ENCODE measurements around the gene CEP63. TPM values are rescaled to one million over a fixed set of nuclear protein-coding genes. Genes with fewer than 3 reads are reported as not detected.

Gene CEP63
- total RNA-seq, 1 donor from 2014 or later = 26.3 TPM

DNA sequence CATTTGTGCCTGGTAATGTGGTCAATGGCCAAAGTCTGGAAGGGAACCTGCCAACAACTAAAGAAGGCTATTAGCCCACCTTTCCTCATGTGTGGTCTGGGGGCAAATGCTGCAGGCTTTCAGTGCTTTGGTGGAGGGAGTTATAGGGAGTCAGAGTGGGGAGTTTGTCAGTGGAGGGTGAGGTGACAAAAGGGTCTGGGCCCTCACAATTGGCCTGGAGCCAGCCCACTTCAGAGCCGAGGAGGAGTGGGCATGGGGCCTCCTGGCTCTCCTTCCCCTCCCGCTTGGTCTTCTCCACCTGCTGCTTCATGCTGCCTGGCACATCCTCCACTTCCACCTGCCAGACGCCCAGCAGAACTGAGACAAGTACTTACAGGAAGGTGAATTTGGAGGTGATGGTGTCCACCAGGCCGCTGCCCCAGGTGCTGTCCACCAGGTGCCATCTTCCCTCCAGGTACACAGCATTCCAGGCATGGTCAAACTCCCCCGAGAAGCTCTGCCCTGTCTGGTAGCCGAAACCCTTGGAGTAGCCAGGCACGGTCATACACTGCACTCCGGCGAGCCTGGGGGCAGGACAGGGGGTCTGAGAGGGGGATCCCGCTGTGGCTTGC, 124.1 kb downstream of the CEP63 start:
- no peaks in the 10 kb centered on the region for H3K4me1 Mint-ChIP-seq (ENCODE audit: unreplicated experiment)
- TF ChIP-seq, protein P1, sequence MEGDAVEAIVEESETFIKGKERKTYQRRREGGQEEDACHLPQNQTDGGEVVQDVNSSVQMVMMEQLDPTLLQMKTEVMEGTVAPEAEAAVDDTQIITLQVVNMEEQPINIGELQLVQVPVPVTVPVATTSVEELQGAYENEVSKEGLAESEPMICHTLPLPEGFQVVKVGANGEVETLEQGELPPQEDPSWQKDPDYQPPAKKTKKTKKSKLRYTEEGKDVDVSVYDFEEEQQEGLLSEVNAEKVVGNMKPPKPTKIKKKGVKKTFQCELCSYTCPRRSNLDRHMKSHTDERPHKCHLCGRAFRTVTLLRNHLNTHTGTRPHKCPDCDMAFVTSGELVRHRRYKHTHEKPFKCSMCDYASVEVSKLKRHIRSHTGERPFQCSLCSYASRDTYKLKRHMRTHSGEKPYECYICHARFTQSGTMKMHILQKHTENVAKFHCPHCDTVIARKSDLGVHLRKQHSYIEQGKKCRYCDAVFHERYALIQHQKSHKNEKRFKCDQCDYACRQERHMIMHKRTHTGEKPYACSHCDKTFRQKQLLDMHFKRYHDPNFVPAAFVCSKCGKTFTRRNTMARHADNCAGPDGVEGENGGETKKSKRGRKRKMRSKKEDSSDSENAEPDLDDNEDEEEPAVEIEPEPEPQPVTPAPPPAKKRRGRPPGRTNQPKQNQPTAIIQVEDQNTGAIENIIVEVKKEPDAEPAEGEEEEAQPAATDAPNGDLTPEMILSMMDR (IDR thresholded peaks at IDR 0.05) = no peak
- no peak overlapping the region for H3K27ac Mint-ChIP-seq (ENCODE audit: unreplicated experiment)
- no peaks in the 10 kb centered on the region for H3K9me3 Mint-ChIP-seq (ENCODE audit: unreplicated experiment)
- peak; percentile 76 for DNase-seq (ENCODE audit: extremely low spot score, unreplicated experiment)
- no peak overlapping the region for H3K4me3 Mint-ChIP-seq (ENCODE audit: unreplicated experiment)
- peaks cover 23% of the 10 kb centered on the region for H3K27me3 Mint-ChIP-seq (ENCODE audit: unreplicated experiment)
- no peaks in the 10 kb centered on the region for H3K36me3 Mint-ChIP-seq (ENCODE audit: unreplicated experiment)

DNA sequence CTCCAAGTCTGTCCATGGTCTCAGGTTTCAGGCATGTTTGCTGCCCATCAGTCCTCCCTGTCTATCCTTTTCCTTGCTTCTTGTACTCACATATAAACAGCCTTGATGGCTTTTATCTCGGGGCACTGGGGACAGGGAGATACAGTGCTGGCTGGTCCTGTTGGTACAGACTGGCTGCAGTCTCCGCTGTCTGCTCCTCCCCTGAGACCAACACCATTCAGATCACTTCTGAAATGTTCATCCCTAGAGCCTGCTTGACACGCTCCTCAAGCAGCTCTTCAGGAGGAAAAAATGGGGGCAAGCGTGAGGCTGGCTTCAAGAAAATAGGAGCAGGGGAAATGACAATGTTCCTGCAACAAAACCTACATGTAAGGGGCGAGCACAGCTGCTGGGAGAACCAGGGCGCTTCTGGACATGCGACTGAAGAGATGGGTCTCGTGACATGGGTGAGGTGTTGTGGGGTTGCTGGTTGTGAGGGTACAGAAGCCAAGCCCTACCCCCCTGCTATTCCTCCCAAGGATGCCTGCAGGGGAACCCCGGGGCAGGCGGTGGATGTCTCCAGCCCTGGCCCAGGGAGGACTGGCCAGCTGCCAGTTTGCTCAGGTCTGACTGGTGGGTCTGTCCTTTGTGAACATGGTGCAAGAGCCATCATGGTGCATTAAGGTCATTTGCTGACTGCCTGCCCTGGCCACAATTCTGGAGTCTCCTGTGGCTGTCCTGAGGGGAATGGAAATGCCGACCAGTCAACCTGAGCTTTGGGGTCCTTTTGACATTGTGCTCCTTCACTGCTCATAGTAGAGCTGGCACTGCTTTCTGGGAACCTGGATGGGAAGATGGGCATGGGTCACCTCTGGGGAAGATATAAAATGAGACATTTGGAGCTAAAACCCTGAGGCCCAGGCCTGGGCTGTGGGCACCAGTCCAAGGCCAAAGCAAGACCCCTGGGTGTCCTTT, 124.9 kb downstream of the CEP63 start:
- TF ChIP-seq, protein P1 (IDR thresholded peaks at IDR 0.05) = no peak
- Mint-ChIP-seq H3K4me3 (ENCODE audit: unreplicated experiment) (no peak overlapping the region), H3K9me3 (ENCODE audit: unreplicated experiment) (no peaks in the 10 kb centered on the region), H3K27me3 (ENCODE audit: unreplicated experiment) (peaks cover 19% of the 10 kb centered on the region), H3K27ac (ENCODE audit: unreplicated experiment) (no peak overlapping the region), H3K4me1 (ENCODE audit: unreplicated experiment) (no peaks in the 10 kb centered on the region), H3K36me3 (ENCODE audit: unreplicated experiment) (no peaks in the 10 kb centered on the region)
- peak; percentile 70 for DNase-seq (ENCODE audit: extremely low spot score, unreplicated experiment)

GRCh38 chr3:134611516-134611915, 125.7 kb downstream of the CEP63 start:
- DNase-seq (ENCODE audit: extremely low spot score, unreplicated experiment) = peak; percentile 64
- Mint-ChIP-seq H3K4me1 (ENCODE audit: unreplicated experiment) (no peaks in the 10 kb centered on the region), H3K27ac (ENCODE audit: unreplicated experiment) (no peak overlapping the region), H3K36me3 (ENCODE audit: unreplicated experiment) (no peaks in the 10 kb centered on the region), H3K9me3 (ENCODE audit: unreplicated experiment) (no peaks in the 10 kb centered on the region), H3K4me3 (ENCODE audit: unreplicated experiment) (no peak overlapping the region), H3K27me3 (ENCODE audit: unreplicated experiment) (peaks cover 12% of the 10 kb centered on the region)
- TF ChIP-seq, protein P1 (IDR thresholded peaks at IDR 0.05) = no peak

GRCh38 chr3:134613006-134613520, 127.2 kb downstream of the CEP63 start:
- Mint-ChIP-seq H3K9me3 (ENCODE audit: unreplicated experiment) (no peaks in the 10 kb centered on the region), H3K4me3 (ENCODE audit: unreplicated experiment) (no peak overlapping the region), H3K27me3 (ENCODE audit: unreplicated experiment) (peaks cover 11% of the 10 kb centered on the region), H3K36me3 (ENCODE audit: unreplicated experiment) (no peaks in the 10 kb centered on the region), H3K4me1 (ENCODE audit: unreplicated experiment) (no peaks in the 10 kb centered on the region), H3K27ac (ENCODE audit: unreplicated experiment) (no peak overlapping the region)
- TF ChIP-seq, protein P1 (IDR thresholded peaks at IDR 0.05) = no peak
- peak; percentile 68 for DNase-seq (ENCODE audit: extremely low spot score, unreplicated experiment)

GRCh38 chr3:134614955-134615354, 129.1 kb downstream of the CEP63 start:
- no peaks in the 10 kb centered on the region for H3K36me3 Mint-ChIP-seq (ENCODE audit: unreplicated experiment)
- TF ChIP-seq, protein P1 (IDR thresholded peaks at IDR 0.05) = no peak
- peak; percentile 44 for DNase-seq (ENCODE audit: extremely low spot score, unreplicated experiment)
- H3K4me1 Mint-ChIP-seq (ENCODE audit: unreplicated experiment) = no peaks in the 10 kb centered on the region
- peaks cover 3% of the 10 kb centered on the region for H3K27me3 Mint-ChIP-seq (ENCODE audit: unreplicated experiment)
- H3K27ac Mint-ChIP-seq (ENCODE audit: unreplicated experiment) = no peak overlapping the region
- no peak overlapping the region for H3K4me3 Mint-ChIP-seq (ENCODE audit: unreplicated experiment)
- no peaks in the 10 kb centered on the region for H3K9me3 Mint-ChIP-seq (ENCODE audit: unreplicated experiment)

All from osteocyte (in vitro differentiated cells).